GM13977 (cell line): ENCODE data around the gene MACROD2.
A peak's percentile ranks its signal among the peaks of the same experiment; 100 is the strongest.

ENCODE experiments used
- DNase-seq: peaks from one replicate; pipeline ENCODE4 v3.0.0; 2012; ENCODE audit warnings: low spot score
- in situ Hi-C: fragments of 300-500 bp; cut with MboI; formaldehyde crosslinking; loops from one replicate; pipeline ENCODE4 v1.12.0; 2022; ENCODE audit warnings: low sequenced_read_pairs, low pct_unique_long_range_greater_than_20kb, mixed read lengths, inconsistent platforms; ENCODE audit not compliant: unreplicated experiment
- TF ChIP-seq, protein P1 (sequence below): IDR thresholded peaks from 2 replicates; pipeline ENCODE4 v1.5.1; 2012; ENCODE audit warnings: mild to moderate bottlenecking, control low read depth; ENCODE audit not compliant: insufficient read depth; ENCODE audit errors: extremely low read depth, missing control alignments

MACROD2 gene

DNA sequence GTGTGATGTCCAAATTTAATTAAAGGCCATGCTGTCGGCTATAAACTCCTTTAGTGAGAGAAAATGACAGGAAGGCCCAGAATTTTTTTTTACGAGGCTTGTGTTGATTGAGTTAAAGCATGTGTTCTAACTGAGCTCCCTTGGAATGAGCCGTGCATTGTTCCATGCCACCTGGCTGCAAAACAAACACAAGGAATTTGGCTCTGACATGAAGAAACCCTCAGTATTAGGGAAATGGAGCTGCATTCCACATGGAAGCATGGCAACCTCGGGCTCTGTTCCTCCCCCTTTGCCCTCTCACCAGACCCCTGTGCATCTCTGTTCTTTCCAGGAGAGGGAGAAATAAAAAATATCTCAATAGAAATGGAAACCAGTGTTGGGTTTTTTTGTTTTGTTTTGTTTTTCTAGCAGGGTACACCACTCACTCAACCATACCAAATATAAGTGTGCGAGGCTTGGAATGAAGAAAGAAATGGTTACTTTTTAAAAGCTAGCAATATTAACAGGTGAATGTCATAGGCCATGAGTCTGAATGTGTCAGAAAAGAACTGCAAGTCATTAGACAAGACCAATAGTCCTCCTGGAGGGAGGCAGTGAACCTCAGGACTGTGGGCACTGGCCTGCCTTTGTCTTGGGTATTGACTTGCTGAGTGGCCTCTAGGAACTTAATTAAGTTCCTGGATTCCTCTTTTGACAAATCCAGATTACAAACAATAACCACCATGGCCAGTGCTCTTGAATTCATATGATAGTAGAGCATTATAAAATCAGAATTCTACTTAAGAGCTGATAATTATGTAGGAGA lies 1642.8 kb downstream of the MACROD2 start:
- TF ChIP-seq, protein P1, sequence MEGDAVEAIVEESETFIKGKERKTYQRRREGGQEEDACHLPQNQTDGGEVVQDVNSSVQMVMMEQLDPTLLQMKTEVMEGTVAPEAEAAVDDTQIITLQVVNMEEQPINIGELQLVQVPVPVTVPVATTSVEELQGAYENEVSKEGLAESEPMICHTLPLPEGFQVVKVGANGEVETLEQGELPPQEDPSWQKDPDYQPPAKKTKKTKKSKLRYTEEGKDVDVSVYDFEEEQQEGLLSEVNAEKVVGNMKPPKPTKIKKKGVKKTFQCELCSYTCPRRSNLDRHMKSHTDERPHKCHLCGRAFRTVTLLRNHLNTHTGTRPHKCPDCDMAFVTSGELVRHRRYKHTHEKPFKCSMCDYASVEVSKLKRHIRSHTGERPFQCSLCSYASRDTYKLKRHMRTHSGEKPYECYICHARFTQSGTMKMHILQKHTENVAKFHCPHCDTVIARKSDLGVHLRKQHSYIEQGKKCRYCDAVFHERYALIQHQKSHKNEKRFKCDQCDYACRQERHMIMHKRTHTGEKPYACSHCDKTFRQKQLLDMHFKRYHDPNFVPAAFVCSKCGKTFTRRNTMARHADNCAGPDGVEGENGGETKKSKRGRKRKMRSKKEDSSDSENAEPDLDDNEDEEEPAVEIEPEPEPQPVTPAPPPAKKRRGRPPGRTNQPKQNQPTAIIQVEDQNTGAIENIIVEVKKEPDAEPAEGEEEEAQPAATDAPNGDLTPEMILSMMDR, result no peak
- DNase-seq, result no peak
- in situ Hi-C loops, result no loop called here

DNA sequence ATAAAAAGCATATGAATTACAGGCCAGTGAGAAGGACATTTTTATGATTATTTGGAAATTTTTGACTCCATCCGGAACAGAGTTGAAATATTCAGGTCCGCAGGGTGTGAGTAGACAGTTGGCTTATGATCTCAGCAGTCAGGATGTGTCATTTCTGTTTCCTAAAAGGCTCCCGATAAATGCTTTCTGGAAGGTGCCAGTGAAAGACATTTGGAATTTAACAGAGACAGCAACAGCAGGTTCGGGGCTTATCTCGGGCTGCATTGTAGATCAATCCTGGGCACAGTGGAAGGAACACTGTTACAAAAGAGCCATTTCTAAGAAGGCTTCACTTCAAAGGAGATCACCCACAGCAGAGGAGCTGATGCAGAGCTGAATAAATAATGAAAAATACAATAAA lies 1643.5 kb downstream of the MACROD2 start:
- in situ Hi-C loops, result no loop called here
- TF ChIP-seq, protein P1, result no peak
- no peak for DNase-seq

DNA sequence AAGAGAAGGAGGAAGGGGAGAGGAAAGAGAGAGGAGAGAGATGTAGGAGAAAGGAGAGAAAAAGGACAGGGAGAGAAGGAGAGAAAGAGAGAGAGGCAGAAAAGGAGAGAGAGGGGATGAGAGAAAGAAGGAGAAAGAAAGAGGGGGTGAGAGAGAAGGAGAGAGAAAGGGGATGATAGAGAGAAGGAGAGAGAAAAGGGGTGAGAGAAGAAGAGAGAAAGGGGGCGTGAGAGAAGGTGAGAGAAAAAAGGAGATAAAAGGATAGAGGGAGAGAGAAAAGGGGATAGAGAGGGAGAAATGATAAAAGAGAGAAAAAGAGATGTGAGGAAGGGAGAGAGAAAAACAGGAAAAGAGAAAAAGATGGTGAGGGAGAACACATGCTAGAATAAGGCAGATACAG lies 1644.5 kb downstream of the MACROD2 start:
- DNase-seq, result no peak
- TF ChIP-seq, protein P1, result no peak
- in situ Hi-C loops, result no loop called here

DNA sequence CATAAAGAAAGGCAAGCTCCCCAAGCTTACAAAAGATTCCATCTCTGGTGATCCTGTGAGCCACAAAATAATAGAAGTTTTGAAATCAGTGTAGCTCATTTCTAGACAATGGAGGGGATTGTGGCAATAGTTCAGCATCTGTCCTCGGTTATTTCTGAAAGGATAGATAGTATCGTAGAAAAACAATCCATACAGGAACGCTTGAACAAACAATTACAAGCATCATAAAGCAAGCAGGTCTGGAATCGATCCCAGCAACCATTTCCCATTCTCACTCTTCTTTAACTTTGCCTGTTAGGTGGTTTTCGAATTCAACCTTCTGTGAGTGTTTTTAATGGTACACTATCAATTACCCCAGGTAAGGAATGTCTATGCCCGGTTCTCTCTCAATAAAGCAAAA lies 1646.8 kb downstream of the MACROD2 start:
- TF ChIP-seq, protein P1, result no peak
- no peak for DNase-seq
- in situ Hi-C loops, result no loop called here

DNA sequence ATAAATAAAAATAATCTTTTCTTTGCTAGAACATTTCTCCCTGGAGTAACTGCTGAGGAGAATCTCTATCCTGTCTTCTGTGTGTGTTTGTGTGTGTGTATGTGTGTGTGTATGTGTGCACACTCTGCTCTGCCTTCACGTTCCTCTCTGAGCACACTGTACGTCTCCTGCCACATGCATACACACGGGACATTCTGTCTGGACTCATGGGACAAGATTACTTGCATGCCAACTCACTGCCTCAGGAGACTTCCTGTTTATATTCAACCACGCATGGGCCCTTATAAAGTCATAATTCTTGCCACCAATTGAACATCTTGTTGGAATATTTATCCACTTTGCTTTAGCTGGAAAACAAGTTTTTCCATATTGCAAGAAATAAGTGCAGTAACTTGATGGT lies 1647.4 kb downstream of the MACROD2 start:
- DNase-seq, result no peak
- in situ Hi-C loops, result no loop called here
- TF ChIP-seq, protein P1, result no peak

DNA sequence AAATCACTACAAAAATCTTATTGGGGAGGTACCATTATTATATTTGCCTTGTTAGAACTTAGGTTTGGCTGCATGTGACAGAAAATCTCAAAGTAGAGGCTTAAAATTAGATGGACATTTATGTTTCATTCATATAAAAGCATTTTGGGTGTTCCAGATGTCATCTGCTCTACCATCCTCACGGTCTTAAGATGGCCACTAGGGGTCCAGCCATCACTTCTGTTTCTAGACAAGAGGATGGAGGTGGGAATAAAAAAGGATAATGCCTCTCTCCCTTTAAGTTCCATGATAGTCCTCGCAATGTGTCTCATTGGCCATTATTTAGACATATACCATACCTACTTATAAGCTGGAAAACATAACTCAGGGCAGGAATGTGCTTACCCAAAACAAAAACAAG lies 1648.4 kb downstream of the MACROD2 start:
- no peak for DNase-seq
- in situ Hi-C loops, result no loop called here
- TF ChIP-seq, protein P1, result peak; percentile 25
